Renal pelvis (tissue), 4 donors: ENCODE results near the gene AGER. TPM values are rescaled to one million over a fixed set of nuclear protein-coding genes. Genes with fewer than 3 reads are reported as not detected.
A peak's percentile ranks its signal among the peaks of the same experiment; 100 is the strongest.
"Not testable (repeated sequence)": the region's sequence is repeated elsewhere in the genome, so short reads cannot be mapped to it uniquely, and the experiment has no call there.

Experiments used
- DNase-seq: peaks from one replicate; pipeline ENCODE4 v3.0.0-alpha.2; 2013
- polyA plus RNA-seq, 3 donors: library from polyadenylated mRNA; unstranded; fragments of 120-200 nt; gene quantifications; one replicate each; pipeline ENCODE4 v1.2.1, GENCODE V29; 2013; ENCODE audit not compliant: insufficient read length in 3 of 3

AGER gene
- polyA plus RNA-seq, 3 donors, result 18.7 to 27.0 (median 26.8) TPM

DNA sequence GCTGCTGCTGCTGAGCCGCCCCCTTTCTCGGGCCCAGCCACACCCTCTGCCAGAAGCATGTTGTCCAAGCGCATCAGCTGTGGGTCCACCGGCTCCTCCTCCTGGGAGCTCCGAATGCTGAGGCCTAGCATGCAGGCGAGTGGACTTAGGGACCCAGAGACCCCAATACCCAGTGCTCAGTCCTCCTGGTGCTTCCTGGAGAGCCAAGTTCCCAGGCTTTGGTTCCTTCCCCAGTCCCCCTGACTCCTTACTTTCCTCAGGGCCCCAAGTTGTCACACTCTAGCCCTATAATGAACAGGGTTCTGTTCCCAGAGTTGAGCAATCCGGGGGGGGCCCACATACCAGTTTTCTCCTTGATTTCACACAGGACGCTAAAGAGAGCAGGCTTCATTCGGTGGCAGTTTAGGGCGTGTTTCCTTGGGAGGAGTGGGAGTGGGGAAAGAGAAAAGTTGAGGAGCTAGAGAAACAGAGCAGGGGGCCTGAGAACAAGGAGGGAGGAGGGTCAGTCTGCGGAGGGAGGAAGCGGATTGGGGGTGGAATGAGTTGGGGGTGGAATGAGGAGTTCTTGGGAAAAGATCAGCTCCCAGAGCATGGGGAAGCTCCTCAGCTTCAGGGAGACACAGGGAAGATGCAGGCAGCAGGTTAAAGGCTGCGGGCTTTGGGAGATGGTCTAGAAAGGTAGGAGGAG lies 4.5 kb upstream of the AGER start:
- no peak for DNase-seq

DNA sequence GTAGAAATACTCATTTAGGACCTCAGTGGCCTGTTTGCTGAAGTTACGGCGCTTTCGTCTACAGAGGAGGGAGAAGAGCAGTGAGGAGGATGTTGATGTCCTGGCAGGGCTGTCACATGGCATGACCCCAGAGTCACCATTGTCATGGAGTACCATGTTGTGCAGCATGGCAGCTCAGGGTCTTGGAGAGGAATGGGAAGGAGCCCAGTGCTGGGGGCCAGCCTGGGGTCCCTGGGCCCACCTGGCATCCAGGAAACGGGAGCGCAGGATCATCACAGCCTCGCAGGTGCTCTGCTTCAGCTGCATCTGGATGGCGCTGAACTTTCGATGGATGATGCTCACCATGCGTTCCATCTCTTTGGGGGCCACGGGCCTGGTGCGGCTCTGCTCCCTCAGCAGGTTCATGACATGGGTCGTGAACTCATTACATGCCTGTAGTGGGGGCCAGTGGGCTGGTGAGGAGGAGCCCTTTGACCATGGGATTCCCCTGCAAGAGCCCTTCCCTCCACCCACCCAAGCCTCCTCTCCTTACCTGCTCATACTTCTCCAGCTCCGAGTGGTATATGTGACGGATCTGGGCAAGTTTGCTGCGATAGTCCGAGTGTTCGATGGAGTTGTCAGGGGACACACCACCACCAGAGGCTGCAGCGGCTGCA lies 3.8 kb upstream of the AGER start:
- not testable (repeated sequence) for DNase-seq

DNA sequence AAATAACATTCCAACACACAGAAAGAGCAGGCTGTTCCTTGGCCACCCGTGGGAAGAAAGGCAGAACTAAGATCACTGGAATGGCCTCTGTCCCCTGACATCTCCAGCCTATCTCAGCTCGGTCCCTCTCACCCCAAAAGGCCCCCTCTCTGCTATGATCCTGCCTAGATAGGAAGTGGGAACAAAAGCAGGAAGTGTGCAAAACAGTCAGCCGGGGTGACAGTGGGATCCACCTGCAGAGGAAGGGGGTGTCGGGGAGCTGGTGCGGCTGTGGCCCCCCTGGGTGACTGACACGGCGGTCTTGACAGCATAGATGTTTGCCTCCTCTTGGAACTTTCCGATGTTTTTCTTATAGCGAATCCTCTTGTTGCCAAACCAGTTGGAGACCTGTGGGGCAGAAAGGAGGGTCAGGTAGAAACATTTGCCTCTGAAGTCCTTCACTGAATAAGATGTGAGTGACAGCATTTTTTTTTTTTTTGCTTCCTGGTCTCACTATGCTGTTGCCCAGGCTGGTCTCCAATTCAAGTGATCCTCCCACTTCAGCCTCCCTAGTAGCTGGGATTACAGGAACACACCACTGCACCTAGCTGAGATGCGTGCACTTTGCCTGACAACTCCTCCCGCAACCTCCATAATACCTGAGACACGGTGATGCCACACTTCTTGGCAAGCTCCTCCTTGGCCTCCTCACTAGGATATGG lies 3.1 kb upstream of the AGER start:
- DNase-seq, result no peak

DNA sequence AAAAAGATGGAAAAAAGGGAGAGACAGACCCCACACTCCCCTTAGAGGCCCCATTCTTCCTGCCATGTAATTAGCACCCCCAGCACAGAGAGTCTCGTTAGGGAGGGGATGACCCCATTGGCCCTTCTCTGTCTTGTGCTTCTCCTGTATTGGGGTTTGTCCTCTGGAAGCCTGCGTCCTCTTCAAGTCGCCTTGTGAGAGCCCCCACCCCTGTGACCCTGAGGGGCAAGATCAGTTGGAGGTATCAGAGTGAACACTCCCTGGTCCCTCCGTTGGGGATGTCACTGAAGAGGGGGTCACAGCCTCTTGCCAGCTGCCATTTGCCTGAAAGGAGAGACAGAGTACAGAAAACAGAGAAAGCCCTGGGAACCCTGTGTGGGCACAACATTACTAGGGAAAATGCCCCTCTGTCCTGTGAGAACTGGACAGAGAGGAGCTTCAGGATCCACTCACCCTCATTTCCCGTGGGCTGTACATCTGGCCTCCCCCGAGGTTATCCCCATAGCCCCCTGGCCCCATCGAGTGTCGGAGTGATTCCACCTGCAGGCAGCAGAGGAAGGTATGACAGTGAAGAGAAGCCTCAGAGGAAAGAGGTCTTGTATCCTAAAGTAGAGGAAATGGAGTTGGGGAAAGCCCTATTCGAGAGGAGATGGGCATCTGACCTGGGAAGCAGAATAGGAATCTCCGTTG lies 2.2 kb upstream of the AGER start:
- not testable (repeated sequence) for DNase-seq

DNA sequence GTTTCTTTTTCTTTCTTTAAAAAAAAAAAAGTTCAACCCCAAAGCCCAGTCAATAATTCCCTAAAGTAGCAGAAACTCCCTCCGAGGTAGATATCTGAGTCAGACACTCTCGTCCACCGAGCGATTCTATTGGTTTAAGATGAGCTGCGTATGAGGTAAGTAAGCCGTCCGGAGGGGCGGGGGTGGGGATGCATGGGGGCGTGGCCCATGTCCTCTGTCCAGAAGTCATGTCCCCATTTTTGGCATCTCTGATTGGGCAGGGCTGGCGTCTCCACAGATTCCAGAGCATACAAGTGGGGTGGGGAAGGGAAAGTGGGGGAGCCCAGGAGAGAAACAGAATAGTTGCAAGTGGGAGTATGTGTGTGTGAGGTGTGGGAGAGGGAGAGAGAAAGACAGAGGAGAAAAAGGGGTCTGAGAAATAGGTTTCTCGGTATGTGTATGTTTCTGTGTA lies 1.7 kb upstream of the AGER start:
- DNase-seq, result not testable (repeated sequence)

DNA sequence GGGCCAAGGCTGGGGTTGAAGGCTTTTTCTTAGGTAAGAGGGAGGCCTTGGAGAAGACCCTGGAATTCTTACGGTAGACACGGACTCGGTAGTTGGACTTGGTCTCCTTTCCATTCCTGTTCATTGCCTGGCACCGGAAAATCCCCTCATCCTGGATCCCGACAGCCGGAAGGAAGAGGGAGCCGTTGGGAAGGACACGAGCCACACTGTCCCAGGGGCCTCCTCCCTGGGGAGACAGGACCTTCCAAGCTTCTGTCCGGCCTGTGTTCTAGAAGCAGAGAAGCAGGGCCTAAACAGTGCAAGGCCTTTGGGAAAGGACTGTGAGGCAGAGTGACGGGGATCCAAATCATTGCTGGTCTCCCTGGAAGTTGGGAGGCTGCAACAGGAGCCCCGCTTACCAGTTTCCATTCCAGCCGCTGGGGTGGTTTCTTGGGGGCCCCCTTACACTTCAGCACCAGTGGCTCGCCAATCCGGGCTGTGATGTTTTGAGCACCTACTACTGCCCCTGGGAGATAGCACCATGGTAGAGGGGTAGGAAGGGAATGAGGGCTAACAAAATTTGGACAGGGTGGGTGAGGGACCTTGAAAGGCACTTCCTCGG lies 470 bp downstream of the AGER start:
- DNase-seq, result no peak

DNA sequence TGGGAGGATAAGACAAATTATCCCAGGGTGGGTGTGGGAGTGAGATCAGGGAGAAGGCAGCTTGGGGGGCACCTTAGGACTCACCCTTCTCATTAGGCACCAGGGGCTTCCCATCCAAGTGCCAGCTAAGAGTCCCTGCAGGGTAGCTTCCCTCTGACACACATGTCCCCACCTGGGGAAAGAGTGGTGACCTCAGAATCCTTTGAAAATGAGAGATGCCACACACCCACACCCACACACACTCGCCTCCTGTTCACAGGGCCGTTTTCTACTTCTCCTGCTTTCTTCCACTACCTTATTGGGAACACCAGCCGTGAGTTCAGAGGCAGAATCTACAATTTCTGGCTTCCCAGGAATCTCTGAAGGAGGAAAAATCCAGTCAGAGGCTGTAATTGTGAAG lies 1.0 kb downstream of the AGER start:
- DNase-seq, result no peak

DNA sequence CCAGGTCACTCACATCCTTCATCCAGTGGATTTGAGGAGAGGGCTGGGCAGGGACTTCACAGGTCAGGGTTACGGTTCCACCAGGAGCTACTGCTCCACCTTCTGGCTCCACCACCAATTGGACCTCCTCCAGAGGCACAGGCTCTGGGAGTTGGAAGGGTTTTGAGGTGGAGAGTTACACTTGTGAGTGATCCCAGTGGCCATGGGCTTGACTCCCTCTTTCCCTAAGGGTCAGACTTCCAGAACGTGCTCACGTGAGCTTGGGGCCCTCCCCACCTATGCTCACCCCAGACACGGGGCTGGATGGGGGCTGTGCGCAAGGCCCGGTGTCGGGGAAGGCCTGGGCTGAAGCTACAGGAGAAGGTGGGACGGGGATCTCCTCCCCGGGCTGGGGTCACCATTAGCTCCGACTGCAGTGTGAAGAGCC lies 1.5 kb downstream of the AGER start:
- DNase-seq, result no peak

DNA sequence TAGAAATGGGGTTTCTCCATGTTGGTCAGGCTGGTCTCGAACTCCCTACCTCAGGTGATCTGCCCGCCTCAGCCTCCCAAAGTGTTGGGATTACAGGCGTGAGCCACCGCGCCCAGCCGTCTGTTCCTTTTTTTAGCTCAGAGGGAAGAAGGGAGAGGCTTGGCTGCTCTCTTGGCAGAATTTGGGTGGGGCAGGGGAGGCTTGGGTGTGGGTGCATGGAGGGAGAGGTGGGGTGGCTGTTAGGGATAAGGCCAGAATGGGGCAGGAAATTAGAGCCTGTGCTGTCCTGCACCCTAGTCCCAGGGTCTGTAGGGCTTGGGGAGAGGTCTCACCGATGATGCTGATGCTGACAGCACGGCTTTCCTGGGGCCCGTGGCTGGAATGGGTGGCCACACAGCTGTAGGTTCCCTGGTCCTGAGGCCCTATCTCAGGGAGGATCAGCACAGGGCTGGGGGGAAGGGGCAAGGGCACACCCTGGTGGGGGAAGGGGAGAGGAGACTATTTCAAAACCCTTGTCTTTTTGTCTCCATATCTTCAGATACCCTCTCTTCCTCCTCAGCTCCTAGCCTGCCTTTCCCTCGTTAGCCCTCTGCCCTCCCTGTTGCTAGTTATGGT lies 2.0 kb downstream of the AGER start:
- DNase-seq, result no peak

DNA sequence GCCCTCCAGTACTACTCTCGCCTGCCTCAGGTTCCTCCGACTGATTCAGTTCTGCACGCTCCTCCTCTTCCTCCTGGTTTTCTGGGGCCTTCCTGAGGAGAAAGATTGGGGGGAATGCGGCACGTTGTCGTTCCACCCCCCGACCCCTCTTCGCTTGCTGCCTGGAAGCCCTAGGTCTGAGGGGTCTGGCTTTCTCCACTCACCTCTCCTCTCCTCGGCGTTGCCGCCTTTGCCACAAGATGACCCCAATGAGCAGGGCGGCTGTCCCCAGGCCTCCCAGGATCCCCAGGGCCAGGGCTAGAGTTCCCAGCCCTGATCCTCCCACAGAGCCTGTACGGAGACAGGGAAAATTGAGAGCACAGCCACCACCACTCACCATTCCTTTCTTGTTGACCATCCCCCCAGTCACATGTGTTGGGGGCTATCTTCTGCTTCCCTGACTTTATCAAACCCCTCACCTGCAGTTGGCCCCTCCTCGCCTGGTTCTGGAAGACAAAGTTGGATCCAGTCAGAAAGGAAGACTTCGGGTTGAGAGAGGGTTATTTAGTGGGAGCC lies 2.8 kb downstream of the AGER start:
- DNase-seq, result no peak

DNA sequence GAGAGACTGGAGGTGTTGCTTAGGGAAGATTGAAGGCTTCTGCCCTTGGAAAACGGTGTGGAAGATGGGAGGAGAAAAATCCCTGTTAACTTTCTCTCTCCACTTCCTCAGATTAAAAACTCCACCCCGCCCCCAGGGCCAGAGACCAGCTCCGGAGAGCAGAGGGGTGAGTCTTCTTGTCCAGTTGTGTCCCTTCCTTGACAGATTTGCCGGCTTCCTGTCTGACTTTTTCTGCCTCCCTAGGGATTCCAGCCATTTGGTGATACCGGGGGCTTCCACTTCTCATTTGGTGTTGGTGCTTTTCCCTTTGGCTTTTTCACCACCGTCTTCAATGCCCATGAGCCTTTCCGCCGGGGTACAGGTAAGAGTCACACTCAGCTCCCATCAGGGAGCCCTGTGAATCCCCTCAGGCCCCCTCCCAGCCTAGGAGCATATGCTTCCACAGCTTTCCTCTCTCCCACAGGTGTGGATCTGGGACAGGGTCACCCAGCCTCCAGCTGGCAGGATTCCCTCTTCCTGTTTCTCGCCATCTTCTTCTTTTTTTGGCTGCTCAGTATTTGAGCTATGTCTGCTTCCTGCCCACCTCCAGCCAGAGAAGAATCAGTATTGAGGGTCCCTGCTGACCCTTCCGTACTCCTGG lies 4.2 kb downstream of the AGER start:
- no peak for DNase-seq

DNA sequence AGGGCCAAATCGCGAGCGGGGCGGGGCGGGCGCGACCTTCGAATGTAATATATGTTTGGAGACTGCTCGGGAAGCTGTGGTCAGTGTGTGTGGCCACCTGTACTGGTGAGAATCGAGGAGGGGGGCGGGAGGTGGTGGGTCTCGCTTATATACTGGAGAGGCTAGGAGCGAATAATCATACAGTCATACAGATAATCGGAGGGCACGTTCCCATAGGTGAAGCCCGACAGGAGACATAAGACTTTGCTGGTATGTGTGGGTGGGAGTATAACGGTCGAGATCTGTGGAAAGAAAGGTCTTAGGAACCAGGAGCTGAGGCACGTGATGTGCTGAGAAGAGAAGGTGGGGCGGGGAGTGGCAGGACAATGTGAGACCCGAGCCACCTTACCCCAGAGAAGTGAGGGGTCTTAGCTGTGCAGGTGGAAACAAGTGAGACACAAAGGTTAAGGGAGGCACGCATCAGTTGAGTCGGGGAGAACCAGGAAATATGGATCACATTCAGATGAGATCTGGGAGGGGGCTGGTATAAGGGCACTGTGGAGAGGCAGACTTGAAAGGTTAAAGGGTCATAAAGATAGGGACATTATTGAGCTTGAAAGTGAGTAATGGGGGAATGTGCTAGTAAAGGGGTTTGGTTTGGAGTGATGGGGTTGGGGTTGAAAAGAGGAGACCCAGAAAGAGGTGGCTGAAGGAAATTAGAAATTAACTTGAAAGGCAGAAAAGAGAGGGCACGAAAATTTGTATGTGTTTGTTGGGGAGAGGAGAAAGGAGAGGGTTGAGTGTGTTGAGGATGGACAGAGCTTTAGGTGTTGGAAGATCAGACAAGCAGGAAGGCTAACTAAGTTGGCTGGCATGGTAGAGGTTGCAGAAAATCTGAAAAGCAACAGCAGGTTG lies 5.3 kb downstream of the AGER start:
- DNase-seq, result no peak

DNA sequence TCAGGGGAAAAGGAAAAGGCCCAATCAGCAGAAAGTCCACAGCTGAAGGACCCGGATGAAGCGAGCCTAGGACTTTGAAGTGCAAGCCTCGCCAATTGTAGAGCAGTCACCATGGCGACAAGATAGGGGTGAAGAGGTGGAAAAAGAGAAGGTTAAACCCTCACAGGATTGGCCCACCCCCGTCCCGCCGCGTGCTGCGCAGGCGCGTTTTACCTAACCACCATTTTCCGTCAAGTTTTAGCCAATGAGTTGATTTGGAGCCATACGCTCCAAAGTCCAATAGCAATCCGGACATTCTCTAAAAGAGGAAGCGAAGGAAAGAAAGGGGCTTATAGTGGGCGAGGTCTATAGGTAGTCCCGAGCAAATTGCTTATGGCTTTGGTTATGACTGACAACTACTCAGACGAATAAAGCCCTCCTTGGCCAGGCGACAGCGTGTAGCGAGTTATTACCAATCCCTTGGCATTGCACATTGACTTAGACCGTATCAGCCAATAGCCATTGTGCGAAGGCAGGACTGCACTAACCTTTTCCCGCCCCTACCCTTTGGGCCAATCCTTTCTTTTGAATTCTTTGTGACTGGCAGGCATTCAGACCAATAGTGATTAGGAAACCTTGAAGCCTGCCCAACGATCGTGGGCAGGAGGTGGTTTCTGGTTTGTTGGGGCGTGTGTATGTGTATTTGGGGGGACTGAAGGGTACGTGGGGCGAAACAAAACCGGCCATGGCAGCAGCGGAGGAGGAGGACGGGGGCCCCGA lies 6.1 kb downstream of the AGER start, which contains the start of gene RNF5:
TSS of gene RNF5 (plus strand) at position 618 of the 759 bp plus-strand sequence. CDS start at position 725, 107 bp downstream.
- DNase-seq, result peak; percentile 100

DNA sequence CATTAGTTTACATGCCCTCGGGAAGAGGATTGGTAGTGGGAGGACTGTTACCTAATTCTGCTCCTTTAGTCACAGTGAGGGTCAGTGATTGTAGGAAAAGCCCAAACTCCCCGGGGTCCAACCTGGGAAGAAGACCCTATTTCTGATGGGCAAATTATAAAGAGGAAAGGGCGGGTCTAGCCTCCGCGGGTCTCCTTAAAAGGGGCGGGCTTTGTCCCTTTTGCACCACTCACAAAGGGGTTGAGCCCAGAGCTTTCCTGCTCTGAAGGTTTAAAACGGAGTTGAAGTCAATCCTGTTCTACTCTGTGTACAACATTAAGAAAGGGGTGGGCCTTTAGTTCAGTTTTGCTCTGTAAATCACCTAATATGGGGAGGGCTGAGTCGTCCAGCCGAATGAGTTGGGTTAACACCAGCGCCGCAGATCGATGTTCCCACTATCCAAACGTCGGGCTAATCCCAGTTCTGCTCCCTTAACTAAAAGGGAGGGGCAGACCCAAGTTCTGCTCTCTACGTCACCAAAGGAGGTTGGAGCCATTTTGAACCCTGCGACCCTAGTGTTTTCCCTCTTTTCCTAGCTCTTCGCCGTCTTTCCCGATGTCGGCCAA lies 6.8 kb downstream of the AGER start:
- no peak for DNase-seq

DNA sequence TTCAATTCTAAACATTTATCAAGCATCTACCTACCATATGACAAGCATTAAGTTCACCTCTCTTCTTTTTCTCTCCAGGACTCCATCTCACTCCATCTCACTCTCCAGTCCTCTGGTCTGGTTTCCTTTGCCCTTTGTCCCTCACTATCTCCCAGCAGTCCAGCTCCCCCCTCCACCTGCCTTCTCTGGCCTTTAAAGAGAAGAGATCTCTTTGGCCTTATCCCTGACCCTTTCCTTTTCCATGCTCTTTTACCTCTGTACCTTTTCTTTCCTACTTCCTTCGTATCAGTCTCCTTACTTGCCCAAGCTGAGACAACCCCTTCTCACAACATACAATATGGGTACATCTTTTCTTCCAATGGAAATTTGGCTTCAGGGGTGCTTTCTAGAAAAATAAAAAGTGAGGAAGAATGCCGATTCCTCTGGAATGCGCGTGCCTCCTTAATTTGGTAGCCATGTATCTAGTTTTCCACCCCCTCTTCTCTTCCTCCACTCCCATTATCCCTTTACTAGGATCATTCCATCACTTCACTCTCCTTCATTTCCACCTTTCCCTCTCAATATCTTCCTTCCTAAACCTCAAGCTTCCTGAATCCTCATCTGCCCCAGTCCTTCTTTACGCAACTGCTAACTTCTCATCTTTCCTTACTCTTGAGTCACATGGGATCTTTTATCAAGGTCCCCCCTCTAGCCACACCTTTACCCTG lies 7.4 kb downstream of the AGER start:
- no peak for DNase-seq

DNA sequence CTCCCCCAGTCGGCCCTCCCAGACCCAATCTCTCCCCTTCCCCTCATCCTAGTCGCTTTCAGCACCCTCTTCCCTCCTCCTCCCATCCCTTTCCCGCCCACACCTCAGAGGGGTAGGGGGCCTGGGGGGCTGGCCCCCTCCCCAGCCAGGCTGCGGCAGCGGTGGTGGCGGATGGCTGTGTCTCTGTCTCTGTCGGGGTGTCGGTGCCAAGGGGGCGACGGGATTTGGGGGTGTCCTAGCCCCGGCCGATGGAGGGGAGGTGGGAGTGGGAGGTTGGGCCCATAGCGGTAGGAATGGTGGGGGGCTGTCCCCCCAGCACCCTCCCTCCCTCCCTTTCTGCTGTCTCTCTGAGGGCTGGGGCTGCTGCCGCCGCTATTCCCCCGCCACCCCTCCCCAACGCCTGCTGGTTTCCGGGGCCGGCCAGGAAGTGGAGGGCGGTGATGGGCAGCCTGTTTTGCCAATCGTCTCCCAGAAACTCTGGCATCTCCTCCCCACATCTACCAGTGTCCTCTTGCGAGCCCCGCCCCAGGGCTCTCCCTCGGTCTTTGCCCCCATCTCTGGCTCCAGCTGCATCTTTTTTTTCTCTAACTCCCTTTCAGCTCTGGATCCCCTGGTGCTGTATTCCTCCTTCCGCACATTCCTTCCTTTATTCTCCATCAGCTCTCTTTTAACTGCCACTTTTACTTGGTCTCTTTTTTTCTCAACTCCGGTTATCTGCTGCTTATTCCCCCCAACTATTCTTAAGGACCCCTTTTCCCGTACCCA lies 8.2 kb downstream of the AGER start, which contains the start of gene AGPAT1:
TSS of gene AGPAT1 (minus strand) at position 374 of the 765 bp plus-strand sequence. CDS start 4,588 bp downstream, outside the sequence.
- DNase-seq, result peak; percentile 97

DNA sequence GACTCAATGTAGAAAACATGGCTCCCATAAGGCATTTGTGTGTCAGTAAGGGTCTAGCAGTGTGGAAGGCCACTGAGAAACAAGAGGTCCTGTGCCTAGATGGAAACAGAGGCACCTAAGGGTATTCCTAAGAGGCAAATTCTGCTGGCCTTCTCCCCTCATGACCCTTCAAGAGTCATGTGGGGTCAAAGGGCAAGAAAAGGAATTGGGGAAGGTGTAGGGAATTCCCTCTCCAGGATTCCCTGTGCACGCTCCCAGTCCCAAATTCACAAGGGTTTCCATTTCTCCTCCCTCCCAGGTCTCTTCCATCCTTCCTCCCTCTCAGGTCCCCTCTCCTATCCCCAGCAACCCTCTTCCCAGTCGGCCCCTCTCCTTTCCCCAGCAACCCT lies 8.7 kb downstream of the AGER start:
- DNase-seq, result no peak
